ENCODE data around the gene ERBB4. TPM values are rescaled to one million over a fixed set of nuclear protein-coding genes. Genes with fewer than 3 reads are reported as not detected.

Gene ERBB4
- total RNA-seq, 1 donor from 2014 or later = 2.1 TPM

- DNase-seq = no peak
Observed at GRCh38 chr2:211396815-211397214, 1141.8 kb downstream of the ERBB4 start.

- no peak for DNase-seq
Observed at GRCh38 chr2:211391189-211391567, 1147.4 kb downstream of the ERBB4 start.

GRCh38 chr2:211390536-211391188 lies 1147.9 kb downstream of the ERBB4 start:
- DNase-seq = no peak

DNA sequence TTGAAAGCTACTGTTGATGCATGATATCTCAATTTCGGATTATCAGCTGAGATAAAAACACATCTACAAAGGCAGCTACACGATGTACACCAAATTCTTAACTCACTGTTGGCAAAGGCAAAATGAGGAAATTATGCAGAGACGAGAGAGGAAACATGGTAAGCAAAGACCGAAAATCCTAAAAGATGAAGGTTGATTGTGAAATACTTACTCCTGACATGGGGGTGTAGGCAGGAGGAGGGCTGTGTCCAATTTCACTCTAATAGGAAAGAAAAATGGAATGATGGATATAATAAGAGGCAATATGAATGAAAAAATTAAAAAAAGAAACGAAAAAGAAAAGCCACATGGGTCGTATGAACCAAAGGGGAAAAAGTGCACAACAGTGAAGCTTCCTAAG lies 1150.9 kb downstream of the ERBB4 start:
- DNase-seq = no peak

DNA sequence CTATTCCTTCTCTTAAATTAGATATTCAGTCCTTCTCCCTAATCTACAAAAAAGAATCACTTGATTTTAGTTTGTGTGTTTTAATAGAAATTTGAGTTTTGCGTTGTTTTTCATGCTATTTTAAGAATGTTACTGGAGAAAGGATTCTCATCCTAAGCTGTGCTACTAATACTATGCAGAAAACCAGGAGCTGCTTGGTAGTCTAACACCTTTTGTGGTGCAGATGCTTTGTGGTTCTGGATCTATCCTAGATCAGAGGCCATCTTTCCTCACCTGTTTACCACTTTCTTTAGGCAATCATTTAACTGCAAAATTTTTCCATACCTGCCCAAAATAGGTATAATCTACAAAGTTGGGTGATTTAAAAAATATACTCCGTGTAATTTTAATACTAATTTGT lies 1158.6 kb downstream of the ERBB4 start:
- no peak for DNase-seq

GRCh38 chr2:211376410-211376809 lies 1162.2 kb downstream of the ERBB4 start:
- no peak for DNase-seq

DNA sequence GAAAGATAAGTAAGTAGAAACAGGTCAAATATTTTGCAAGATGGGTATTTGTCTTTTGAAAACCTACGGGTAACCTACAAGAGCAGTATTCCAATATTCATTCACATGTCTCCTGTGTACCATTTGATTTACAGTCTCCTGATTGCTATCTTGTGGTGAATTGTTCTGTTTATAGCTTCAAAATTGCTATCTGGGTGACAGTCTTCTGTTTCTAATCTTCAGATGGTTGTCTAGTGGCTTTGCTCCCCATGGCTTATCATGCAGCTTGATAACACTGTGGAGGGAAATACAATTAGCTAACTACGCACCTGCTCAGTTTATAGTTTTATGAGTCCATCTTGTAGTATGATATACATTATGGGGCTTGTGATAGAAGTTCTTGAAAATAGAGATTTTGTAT lies 1165.4 kb downstream of the ERBB4 start:
- no peak for DNase-seq

GRCh38 chr2:211371465-211371864 lies 1167.1 kb downstream of the ERBB4 start:
- DNase-seq = no peak

DNA sequence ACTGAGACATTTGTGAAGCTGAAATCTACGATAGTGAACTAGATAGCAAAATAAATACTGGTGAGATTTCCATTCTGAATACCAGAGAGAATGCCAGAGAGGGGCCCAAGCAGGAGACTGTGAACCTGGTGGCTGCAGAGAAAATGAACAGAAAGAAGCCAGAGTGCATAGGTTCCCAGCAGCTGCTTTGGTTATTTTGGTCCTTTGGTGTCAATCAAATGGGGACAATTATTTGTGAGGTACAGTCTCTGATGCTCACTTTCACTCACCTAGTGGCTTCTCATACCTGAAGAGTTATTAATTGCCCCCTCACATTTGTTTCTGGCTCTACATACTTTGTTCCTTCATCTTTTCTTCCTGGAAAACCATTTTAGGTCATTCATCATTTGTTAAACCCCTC lies 1170.1 kb downstream of the ERBB4 start:
- no peak for DNase-seq

DNA sequence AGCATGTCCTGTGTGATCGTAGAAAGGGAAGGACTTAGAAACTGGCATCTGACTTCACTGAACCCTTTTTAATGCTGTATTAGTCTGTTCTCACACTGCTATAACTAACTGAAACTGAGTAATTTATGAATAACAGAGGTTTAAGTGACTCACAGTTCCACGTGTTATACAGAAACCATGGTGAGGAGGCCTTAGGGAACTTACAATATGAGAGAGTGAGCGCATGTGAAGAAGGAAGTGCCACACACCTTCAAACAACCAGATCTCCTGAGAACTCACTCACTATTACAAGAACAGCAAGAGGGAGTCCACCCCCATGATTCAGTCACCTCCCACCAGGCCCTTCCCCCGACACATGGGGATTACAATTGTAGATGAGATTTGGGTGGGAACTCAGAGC lies 1170.9 kb downstream of the ERBB4 start:
- DNase-seq = no peak

DNA sequence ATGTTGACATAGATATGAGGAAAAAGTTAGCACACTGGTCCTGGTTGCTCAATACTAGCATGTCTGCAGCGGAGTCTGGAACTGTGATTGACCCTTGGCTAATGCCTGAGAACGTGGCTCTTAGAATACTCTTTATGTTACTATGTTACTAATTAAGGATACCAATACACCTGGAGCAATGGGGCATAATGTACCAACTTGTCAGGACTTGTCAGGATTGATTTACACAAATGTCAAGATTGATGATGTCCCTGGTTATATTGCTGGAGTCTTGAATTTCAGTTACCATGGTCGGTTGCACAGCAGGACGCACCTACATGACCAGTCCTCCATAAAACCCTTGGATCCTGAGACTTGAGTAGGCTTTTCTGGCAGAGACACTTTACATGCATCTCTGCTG lies 1171.3 kb downstream of the ERBB4 start:
- no peak for DNase-seq

DNA sequence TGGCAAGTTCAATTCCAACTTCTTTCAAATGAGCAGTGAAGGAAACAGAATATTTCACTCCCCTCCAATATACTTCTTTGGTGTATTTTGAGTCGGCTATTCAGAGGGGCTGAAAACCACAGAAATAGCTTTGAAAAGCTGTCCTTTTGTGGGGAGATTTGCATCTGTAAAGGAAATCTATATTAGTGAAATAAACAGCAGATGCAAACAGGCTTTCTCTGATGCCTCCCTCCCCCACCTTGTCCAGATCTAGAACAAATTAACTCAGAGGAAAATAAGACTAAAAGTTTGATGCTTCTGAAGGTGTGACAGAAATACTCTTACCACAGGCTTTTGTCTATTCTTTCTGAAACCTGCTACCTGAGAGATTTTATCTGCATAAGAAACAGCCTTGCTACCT lies 1173.7 kb downstream of the ERBB4 start:
- DNase-seq = no peak

DNA sequence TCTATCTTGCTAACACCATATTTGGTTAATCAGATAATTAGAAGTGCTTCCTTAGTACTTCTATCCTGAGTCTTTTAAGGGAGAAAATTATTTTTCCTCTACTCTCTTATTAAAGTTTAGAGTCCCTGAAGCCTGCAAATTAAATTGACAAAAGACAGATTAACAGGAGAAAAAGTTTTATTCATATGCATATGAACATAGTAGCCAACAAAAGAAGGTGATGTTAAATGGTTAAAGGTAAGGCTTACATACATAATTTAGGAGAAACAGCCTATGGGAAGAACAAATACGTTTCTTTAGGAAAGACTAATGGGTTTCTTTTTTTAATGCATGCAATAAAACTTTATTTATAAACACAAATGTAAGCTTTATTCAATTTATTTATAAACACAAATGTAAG lies 1177.2 kb downstream of the ERBB4 start:
- DNase-seq = no peak

- DNase-seq = no peak
Observed at GRCh38 chr2:211359347-211359746, 1179.3 kb downstream of the ERBB4 start.

GRCh38 chr2:211358504-211358903 lies 1180.1 kb downstream of the ERBB4 start:
- no peak for DNase-seq

DNA sequence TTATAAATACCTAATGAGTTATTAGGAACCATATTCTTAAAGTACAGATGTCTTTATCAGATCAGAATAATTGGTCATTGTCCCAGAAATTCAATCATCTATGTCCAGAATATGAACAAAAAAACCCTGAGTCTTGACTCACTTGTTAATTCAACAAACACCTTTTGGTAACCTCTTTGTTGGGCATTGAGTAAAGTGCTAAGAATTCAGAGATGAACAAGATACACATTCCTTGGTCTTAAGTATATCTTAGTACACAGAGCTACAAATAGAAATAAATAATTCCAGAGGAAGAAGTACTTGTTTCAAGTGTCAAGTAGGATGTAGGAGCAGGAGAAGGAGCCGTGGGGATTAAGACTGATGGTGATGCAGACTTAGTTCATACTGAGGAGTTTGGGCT lies 1184.1 kb downstream of the ERBB4 start:
- DNase-seq = no peak

- no peak for DNase-seq
Observed at GRCh38 chr2:211351987-211352386, 1186.6 kb downstream of the ERBB4 start.

DNA sequence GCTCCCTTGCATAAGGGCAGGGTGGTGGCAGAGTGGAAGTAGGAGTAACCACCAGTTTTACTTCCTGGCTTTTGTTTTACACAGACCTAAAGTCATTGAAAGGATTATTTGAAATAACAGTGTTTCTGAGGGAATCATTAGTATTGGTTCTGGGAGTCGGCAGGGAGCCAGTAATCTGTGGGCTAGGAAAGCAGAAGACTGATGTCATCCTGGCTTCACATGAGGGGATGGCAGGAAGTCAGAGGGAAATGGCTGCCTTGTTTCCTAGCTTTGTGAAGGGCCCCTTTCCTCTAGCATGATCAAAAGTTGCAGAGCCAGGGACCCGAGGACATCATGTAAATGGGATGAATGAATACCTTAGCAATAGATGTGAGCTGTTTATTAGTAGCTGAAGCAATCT lies 1189.6 kb downstream of the ERBB4 start:
- DNase-seq = peak; percentile 12

GRCh38 chr2:211347328-211347727 lies 1191.3 kb downstream of the ERBB4 start:
- DNase-seq = no peak

DNA sequence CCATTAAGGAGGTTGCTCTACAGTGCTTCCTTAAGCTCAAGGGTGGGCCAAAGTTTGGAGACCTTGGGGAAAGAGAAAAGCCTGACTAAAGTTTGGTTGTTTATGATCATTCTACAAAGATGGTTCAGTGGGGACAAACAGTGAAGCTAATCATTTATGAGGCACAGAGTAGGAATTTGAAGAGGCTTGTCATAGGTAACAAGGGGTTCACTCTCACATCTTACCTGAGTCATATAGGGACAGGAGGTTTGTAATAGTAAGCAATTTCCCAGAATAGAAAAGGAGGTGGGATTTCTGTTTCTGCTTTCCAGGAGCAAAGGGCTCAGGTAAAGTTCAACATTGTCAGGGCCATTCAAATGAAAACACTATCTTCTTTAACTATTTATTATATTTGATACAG lies 1194.3 kb downstream of the ERBB4 start:
- no peak for DNase-seq

GRCh38 chr2:211333377-211333776 lies 1205.2 kb downstream of the ERBB4 start:
- no peak for DNase-seq

GRCh38 chr2:211331736-211332135 lies 1206.9 kb downstream of the ERBB4 start:
- no peak for DNase-seq

DNA sequence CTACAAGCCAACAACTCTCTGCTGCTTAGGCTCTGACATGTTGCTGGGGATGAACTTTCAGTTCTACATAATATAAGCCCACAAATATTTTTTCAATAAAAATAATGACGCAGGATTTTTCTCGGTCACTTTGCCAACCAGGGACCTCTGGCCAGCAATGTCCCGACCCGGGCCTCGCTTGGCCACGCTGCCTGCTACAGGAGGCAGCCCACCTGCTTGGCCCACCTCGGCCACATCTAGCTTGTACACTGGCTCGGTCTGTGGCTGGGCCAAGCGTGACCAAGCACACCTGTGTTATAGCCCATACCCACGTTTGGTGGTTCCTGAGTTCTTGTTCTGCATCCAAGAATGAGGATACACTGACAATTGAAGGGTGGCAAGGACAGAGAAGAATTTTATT lies 1208.7 kb downstream of the ERBB4 start:
- no peak for DNase-seq

DNA sequence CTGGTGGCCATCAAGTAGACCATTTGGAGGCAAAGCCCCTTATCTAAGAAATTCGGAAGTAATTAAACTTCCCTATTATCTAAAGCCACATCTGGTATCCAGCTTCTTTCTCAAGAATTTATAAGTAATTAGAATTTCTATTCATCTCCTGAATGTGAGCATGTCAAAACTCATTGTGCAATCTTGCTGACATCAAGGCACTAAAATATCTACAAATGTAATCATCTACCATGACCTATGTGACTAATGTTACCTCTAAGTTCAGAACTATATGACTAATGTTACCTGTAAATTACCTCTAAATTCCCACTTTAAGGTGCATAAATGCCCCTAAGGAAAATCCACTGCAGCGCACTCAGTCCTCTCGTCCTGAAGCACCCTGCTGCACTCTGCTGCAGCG lies 1209.2 kb downstream of the ERBB4 start:
- DNase-seq = no peak

GRCh38 chr2:211328126-211328525 lies 1210.5 kb downstream of the ERBB4 start:
- DNase-seq = no peak

All from skin of body (tissue), 2 donors.